Ureter (tissue), 1 donor: ENCODE results near the gene AMER3. TPM values are rescaled to one million over a fixed set of nuclear protein-coding genes. Genes with fewer than 3 reads are reported as not detected.
"Not testable (repeated sequence)": the region's sequence is repeated elsewhere in the genome, so short reads cannot be mapped to it uniquely, and the experiment has no call there.

Experiments
- DNase-seq: peaks from one replicate; pipeline ENCODE4 v3.0.0-alpha.2; 2020; ENCODE audit warnings: low spot score
- total RNA-seq: library from RNA; stranded (reverse); gene quantifications from one replicate; pipeline ENCODE4 v1.2.4, GENCODE V29; 2023
- donor health status: DM: yes; HTN: yes; CAD: no.

Gene AMER3, protein sequence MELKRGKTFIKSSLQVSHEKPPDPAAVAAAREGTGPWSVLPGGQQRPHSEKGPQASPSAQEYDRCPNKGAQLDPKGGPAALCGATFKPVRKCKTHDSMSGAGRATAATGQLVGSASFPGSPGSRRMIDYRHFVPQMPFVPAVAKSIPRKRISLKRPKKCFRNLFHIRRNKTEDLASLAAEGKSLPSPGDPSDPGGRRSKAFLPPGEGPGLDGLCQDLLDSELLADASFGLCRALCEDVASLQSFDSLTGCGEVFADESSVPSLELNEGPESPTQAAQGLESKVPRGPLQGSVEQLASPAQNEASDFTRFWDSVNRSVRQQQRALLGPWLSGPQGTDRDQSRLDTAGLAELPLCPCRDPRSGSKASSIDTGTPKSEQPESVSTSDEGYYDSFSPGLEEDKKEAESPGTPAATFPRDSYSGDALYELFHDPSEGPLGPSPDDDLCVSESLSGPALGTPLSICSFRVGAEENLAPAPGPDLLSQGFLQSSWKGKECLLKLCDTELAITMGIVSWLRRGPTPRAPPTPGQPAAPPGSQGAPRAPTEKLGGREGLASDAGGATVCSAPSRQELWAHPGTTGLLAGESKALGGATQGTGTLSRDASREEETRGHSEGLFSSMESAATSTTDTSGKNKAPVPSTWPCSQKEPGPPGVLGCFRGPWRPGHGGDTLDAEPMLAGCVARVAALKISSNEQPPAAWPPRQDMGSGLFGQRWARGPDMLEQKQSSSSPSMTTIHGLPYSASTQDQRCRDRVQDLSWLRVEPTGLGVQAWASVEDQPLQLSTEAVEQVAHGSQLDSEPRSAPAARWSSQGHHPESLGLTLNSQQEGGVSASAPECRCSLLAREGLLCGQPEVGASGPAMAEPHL
- not detected for total RNA-seq

DNA sequence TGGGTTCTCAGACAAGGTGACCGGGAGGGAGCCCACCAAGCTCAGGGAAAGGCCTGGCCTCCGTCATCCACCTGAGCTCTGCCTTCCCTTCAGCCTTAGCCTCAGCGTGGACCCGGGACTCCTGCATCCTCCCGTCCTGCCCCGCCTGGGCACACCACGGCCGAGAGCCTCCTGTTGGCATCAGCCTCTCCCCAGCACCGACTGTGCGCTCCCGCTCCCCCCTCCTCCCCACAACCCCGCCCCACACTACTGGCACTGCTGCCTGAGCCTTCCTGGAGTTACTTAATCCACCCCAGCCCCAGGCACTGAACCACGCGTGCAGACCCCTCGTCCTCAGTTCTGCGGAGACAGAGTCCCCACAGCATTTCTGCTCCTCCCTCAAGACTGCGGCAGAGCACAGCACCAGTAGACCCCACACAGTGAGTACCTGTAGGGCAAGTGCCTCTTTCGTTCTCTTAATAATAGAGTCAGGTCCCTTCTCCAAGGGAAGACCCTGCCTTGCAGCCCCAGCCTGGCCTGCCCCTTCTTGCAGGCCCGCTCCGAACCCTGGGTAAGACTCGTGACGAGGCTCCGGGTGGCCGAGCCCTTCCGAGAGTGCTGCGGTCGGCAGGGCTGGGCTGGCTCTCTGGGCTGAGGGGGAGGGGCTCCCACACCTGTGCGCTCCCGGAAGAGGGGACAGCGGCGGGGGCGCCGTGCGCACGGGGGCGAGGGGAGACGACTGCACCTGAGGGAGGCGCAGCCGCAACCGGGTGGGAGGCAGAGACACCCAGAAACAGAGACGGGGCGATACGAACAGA is at the start of gene AMER3:
AMER3 (plus strand) TSS at position 285 of the 797 bp plus-strand sequence. CDS start 6,533 bp downstream, outside the sequence.
- DNase-seq, result no peak

DNA sequence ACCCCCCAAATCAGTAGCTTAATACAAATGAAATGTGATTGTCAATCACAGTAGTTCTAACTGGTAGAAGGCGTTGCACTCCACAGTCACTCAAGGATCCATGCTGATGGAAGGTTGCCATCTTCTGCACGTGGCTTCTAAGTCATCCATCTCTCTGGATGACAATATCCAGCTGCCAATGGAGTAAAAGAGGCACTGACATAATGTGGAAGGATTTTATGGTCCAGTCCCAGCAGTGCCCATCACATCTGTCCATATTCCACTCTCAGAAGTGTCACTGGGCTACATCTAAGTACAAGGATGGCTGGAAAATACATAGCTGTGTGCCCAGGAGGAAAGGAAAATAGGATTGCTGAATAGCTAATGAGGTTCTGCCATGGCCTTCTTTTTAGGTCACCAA is 40.5 kb upstream of the AMER3 start:
- not testable (repeated sequence) for DNase-seq

DNA sequence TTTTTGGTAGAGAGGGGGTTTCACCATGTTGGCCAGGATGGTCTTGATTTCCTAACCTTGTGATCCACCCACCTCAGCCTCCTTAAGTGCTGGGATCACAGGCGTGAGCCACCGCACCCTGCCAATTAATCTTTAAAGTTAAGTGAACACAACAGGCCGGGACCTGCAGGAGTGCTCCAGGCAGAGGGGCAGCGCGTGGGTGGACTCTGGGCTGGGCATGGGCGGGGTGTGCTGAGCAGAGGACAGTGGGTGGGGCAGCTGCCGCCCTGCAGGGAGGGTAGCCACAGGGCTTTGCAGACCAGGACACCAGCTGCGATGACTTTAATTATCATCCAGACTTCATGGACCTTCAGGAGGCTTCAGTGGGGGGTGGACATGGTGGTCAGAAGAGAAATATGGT is 35.3 kb upstream of the AMER3 start:
- no peak for DNase-seq

DNA sequence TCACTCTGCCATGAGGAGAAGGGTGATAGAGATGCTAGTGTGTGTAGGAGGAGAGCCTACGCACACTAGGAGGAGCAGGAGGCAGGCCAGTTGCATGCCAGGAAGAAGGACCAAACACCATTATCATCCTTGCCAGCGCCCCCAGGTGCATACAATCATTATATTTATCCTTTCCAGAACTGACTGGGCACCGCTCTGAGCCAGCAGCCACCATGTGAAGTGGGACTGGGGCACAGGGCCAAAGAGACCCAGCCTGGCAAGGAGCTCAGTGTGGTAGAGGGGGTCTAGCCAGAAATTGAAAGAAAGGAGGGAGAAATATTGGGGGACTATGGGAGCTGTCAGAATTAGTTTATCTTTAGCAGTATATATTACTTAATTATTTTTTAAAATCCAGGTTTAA is 34.8 kb upstream of the AMER3 start:
- no peak for DNase-seq

DNA sequence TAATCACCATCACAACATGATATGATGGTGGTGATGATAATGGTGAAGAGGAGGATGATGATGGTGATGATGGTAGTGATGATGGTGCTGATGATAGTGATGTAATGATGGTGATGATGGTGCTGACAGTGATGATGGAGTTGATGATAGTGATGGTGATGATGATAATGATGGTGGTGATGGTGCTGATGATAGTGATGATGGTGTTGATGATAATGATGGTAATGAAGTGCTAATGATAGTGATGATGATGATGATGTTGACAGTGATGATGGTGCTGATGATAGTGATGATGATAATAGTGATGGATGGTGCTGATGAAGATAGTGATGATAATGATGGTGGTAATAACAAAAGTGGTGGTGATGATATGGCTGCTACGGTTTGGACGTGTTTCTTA is 30.9 kb upstream of the AMER3 start:
- no peak for DNase-seq

DNA sequence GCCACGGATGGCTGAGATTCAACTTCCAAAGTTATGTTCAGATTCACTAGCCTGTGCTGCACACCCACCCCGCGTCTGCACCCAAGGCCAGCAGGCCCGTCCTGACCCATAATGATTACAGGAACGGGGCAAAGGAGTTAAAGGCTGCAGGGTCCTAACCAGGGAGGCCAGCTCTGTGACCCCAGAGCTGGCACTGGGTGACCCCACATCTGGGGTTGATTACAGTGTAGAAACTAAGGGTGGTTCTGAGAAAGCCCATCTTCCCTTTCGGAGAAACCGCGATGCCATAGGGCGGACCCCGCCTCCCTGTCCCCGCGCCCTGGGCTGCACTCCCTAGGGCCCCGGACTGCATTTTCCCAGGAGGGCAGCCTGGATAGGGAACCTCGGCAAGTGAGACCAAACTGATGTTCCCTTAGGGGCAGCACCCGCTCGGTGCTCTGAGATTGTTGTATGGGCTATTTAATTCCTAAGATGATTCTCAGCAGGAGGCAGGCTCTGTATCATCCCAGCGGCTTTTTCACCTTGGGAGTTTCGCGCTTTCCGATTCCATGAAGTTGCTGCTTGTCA is 28.6 kb upstream of the AMER3 start:
- DNase-seq, result no peak

DNA sequence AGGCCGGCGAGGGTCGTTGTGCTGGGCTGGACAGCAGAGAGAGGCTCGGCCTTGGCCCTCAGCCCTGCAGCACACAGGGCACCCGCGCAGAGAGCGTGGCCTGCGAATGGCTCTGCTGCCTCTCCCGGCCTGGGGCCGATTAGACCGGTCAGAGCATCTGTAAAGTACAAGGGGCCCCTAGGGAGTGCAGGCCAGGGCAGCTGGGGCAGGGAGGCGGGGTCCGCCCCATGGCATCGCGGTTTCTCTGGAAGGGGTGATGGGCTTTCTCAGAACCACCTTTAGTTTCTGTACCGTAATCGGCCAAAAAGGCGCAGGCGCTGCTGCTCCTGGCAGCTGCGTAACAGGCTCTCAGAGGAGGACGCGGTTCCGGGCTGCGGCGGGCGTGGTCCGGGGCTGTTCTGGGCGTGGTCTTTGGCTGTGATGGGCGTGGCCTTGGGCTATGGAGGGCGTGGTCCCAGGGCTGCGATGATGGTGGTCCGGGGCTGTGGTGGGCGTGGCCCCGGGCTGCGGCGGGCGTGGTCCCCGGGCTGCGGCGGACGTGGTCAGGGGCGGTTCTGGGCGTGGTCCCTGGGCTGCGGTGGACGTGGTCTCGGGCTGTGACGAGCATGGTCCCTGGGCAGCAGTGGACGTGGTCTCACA is 27.9 kb upstream of the AMER3 start:
- DNase-seq, result peak; percentile 90

DNA sequence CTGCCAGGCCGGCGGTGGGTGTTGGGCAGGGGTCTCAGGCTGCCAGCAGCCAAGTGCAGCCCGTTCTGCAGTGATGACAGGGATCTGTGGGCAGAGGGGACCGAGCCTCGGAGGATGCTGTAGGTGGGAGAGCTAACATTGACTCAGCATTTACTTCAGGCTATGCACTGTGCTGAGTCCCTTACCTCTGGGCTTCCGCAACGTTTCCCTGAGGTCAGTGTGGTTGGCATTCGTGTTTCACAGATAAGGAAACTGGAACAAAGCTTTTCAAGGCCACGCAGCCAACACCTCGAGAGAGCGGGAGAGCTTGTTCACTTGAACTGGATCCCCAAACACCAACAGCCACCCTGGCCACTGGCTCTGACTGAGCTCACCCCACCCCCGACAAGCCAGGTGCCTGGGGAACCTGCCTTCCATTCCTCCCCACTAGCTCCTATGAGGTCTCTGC is 27.3 kb upstream of the AMER3 start:
- no peak for DNase-seq

DNA sequence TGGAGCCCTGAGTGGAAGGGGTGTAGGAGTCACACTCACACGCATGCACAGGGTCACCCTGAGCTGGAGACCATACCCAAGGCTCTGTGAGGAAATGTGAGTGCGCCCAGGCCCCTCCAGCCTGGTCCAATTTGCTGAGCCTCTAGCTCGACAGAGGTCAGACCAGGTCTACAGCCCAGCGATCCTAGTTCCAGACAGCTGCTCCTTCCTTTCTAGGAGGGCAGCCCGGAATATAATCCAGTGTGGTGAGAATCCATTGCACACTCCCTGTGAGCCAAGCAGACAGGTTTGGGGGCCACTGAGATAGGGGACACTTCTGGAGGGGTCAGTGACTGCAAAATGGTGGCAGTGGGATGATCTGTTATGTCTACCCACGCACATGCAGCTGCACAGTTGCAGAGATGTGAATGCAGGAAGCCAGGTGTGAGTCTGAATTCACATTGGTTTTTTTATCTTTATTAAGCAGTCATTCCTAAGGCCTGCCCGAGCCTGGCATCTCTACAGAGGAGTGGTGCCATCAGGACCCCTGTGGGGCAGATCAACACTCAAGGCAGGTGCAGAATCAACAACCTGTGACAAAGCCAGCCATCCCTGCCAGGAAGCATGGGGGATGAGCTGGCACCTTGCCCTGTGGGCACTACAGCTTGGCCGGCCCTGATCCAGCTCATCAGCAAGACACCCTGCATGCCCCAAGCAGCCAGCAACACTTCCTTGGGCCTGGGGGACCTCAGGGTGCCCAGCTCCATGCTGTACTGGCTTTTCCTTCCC is 26.6 kb upstream of the AMER3 start, which contains the start of gene GPR148:
GPR148 (plus strand) TSS at position 522 of the 768 bp plus-strand sequence; CDS start at position 604, 82 bp downstream.
- no peak for DNase-seq

DNA sequence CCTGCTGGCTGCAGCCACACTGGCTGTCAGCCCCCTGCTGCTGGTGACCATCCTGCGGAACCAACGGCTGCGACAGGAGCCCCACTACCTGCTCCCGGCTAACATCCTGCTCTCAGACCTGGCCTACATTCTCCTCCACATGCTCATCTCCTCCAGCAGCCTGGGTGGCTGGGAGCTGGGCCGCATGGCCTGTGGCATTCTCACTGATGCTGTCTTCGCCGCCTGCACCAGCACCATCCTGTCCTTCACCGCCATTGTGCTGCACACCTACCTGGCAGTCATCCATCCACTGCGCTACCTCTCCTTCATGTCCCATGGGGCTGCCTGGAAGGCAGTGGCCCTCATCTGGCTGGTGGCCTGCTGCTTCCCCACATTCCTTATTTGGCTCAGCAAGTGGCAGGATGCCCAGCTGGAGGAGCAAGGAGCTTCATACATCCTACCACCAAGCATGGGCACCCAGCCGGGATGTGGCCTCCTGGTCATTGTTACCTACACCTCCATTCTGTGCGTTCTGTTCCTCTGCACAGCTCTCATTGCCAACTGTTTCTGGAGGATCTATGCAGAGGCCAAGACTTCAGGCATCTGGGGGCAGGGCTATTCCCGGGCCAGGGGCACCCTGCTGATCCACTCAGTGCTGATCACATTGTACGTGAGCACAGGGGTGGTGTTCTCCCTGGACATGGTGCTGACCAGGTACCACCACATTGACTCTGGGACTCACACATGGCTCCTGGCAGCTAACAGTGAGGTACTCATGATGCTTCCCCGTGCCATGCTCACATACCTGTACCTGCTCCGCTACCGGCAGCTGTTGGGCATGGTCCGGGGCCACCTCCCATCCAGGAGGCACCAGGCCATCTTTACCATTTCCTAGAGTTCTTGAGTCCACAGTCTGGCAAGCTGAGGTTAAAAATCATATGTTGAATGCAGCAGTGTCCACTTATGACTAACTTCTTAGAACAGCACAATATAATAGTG is 25.7 kb upstream of the AMER3 start:
- DNase-seq, result no peak

DNA sequence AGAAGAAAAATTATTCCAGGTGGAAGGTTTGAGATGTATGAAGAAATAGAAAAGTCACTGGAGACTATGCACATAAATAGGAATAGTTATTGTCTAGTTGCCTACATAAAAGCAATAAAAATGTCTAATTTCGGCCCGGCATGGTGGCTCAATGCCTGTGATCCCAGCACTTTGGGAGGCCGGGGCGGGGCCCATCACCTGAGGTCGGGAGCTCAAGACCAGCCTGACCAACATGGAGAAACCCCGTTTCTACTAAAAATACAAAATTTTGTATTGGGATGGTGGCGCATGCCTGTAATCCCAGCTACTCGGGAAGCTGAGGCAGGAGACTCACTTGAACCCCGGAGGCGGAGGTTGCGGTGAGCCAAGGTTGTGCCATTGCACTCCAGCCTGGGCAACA is 23.1 kb upstream of the AMER3 start:
- not testable (repeated sequence) for DNase-seq

DNA sequence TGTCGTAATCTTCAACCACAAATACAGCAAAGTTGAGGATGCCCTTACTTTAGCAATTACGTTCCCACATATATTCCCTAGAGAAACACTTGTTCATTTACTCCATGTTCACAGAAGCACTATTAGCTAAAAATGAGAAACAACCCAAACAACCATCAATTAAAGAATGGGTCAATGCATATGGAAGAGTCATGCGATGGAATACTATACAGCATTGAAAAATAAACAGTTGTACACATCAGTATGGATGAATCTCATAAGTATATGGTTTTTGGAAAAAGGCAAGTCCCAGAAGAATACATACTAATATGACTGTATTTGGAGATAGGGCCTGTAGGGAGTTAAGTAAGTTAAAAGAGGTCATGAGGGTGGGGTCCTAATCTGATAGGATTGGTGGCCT is 20.1 kb upstream of the AMER3 start:
- no peak for DNase-seq

DNA sequence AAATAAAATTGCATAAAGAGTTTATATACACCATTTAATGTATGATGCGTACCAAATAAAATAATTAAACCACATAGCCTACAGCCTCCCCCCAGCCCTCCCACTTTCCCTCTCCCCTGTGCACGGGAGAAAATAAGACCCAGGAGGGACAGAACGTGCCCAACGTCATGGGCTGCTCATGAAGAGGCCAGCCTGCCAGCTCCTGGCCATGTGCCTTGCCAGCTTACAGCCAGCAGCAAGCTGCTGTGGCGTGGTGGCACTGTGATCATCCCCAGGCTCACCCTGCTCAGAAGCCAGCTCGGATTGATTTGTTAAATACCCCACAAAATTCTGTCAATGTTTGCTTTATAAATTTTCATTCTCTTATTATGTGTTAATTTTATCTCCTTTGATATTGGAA is 18.9 kb upstream of the AMER3 start:
- DNase-seq, result no peak

DNA sequence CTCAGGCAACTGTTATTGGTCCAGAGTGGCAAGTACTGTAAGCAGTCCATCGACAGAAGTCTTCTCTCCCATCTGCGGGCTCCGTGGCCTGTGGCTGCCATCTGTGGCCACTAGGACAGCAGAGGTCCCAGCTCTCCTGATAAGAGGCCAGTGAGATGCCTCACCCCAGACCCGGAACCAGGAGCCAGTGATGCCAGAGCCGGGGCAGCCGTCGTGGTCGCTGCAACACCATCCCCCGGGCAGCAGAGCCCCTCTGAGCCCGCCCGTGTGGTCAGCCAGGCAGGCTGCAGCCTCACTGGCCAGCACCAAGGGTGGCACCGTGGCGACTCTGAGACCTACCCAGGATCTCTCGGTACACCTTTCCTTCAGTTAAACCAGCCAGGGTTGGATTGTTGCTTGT is 17.7 kb upstream of the AMER3 start:
- DNase-seq, result no peak

DNA sequence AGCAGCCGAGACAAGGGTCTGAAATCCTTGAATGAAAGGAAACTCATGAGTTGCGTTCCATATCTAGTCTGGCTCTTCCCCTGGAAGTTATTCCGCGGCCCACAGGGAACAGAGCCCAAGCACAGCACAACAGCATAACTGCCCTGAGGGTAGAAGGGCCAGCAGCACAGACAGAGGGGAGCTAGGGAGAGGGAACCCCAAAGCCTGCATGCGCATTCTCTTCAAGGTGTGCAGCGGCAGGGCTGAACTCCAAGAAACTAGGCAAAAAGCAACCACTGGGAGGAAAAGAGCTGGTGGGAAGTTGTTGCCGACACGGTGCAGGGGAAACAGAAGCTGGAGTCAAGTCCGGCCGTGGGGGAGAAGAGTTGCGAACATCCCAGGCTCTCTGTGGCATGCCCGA is 14.7 kb upstream of the AMER3 start:
- no peak for DNase-seq

DNA sequence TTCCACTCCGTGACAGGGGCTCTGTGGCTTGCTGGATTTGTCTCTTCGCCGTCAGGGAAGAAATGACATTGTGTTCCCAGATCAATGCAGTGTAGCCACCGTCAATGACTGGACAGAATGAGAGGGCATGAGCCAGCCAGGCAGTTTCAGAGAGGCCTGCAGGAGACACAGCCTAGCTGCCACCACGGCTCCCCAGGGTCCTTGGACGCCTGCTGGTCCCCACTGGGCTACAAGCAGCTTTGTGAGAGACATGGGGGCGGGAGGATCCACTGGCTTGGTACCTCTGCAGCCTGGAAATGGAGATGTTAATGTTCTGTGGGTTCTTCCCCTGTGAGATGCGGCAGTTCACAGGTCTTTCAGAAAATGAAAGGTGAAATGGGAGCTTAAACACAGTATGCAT is 12.1 kb upstream of the AMER3 start:
- no peak for DNase-seq

DNA sequence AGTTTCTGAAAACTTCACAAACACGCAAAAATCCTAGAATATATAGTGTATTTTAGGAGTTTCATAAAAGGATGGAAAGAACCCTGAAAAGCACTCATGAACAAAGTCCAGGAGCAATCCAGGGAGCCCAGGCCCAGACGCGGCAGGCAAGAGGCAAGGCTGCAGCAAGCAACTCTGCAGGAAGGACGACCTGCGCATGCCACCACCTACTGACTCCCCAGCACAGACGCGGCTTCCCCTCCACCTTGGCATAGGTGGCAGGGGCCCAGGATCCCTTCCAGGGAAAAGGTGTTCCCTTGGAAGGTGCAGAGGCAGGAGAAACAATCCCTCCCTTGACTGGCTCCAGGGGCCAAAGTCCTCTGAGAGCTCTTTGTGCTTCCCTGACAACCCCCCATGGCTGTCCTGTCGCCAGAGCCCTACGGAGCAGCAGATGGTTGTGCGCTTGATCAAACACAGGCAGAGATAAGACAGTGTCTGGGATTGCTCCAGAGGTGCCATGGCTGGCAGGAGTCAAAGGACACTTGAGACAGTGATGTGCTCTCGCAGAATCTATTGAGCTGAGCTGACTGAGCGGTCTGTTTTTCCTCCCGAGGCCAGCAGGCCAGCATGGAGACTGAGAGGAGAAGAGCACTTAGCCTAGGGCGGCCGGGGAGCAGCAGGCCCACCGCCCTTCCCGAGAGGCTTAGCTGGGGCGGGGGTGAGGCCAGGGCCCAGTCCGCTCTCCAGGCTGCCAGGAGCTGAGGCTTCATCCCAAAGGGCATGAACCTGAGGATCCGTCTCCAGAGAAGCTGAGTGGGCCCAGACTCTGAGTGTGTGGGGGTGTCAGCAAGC is 10.8 kb upstream of the AMER3 start:
- DNase-seq, result no peak

DNA sequence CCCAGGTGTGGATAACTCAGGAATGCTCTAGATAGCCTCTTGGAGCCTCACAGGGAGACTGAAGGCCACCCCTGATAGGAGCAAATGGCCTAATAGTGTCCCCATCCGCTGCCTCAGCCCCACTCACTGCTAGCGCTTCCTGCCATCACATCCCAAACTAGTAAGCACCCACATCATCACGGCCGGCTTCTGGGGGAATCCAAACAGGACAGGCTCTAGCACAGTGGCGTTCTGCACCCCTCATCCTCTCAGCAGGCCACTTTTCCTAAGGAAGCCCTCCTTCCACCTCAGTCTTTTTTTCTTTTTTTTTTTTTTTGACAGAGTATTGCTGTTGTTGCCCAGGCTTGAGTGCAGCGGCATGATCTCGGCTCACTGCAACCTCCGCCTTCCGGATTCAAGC is 6.3 kb upstream of the AMER3 start:
- DNase-seq, result no peak
